ENCODE measurements around the gene SYT10. TPM values are rescaled to one million over a fixed set of nuclear protein-coding genes. Genes with fewer than 3 reads are reported as not detected.

The SYT10 gene
- total and polyA plus RNA-seq, 11 donors, result not detected

DNA sequence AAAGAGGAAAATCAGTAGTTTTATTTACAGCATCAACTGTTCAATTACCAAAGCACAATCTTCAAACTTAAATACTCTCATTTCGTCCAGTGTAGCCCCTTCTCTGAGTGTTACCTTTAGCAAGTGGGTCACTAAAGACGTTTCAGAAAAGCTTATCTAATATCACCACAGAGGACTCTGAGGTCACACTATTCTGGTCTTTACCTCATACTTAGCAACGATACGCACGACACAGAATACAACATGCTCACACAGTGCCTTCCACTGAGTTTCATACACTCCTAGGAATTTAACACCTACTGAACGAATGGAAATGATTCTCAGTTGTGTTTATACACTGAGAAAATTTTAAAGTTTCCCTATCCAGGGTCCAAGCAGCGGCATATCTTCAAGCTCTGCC lies 2.0 kb downstream of the SYT10 start:
- ATAC-seq, result no peak

GRCh38 chr12:33432992-33433391 lies 6.6 kb downstream of the SYT10 start:
- H3K36me3 ChIP-seq, result no peaks in the 10 kb centered on the region
- H3K4me1 ChIP-seq, result no peaks in the 10 kb centered on the region
- no peak overlapping the region for H3K27ac ChIP-seq
- ATAC-seq (no peak), DNase-seq (no peak)
- no peak for TF ChIP-seq POLR2A (IDR thresholded peaks at IDR 0.05)
- TF ChIP-seq CTCF (IDR thresholded peaks at IDR 0.05), result no peak
- intact Hi-C loops (cut with DNase I), result no loop called here
- no peaks in the 10 kb centered on the region for H3K9me3 ChIP-seq
- H3K27me3 ChIP-seq, result peaks cover 0 to 16% (median 5%) of the 10 kb centered on the region in 9 donors
- H3K4me3 ChIP-seq, result no peak overlapping the region

More for the DNA sequence above, 2.0 kb downstream of the SYT10 start:
- no peak for DNase-seq
- 26 to 45% (median 35%) methylated on average over 7 of the region's 7 CpGs for WGBS, 4 donors
- Histone ChIP-seq H3K36me3 (no peaks in the 10 kb centered on the region), H3K4me3 (no peak overlapping the region), H3K27ac (no peak overlapping the region), H3K9me3 (no peaks in the 10 kb centered on the region), H3K4me1 (peaks cover 0 to 15% (median 0%) of the 10 kb centered on the region in 12 donors), H3K27me3 (peaks cover 6 to 46% (median 37%) of the 10 kb centered on the region in 9 donors)
- intact Hi-C loops (cut with DNase I), result no loop called here
- no peak for TF ChIP-seq CTCF (IDR thresholded peaks at IDR 0.05)
- no peak for TF ChIP-seq POLR2A (IDR thresholded peaks at IDR 0.05)

GRCh38 chr12:33431648-33432047 lies 8.0 kb downstream of the SYT10 start:
- no peaks in the 10 kb centered on the region for H3K36me3 ChIP-seq
- no peaks in the 10 kb centered on the region for H3K9me3 ChIP-seq
- intact Hi-C loops (cut with DNase I), result no loop called here
- 90 to 99% (median 96%) methylated on average over 1 of the region's 1 CpG for WGBS, 4 donors
- DNase-seq, result no peak
- H3K27ac ChIP-seq, result no peak overlapping the region
- no peaks in the 10 kb centered on the region for H3K4me1 ChIP-seq
- H3K27me3 ChIP-seq, result peaks cover 0 to 6% (median 0%) of the 10 kb centered on the region in 9 donors
- no peak overlapping the region for H3K4me3 ChIP-seq
- no peak for ATAC-seq
- TF ChIP-seq CTCF (IDR thresholded peaks at IDR 0.05) (no peak), POLR2A (IDR thresholded peaks at IDR 0.05) (no peak)

- H3K27me3 ChIP-seq, result no peaks in the 10 kb centered on the region
- no peak overlapping the region for H3K27ac ChIP-seq
- ATAC-seq (no peak), DNase-seq (no peak)
- no peaks in the 10 kb centered on the region for H3K4me1 ChIP-seq
- WGBS, 4 donors, result 70 to 77% (median 74%) methylated on average over 2 of the region's 2 CpGs
- no peaks in the 10 kb centered on the region for H3K9me3 ChIP-seq
- no peak overlapping the region for H3K4me3 ChIP-seq
- TF ChIP-seq POLR2A (IDR thresholded peaks at IDR 0.05) (no peak), CTCF (IDR thresholded peaks at IDR 0.05) (no peak)
- H3K36me3 ChIP-seq, result no peaks in the 10 kb centered on the region
- intact Hi-C loops (cut with DNase I), result loop anchor here in 1 of 10 donors (10.0 kb wide), 1 partner anchor 75 kb away; no protein-coding TSS in a partner anchor
Observed at GRCh38 chr12:33429468-33429867, 10.2 kb downstream of the SYT10 start.

Data from heart left ventricle (tissue), 16 donors.